Lung (tissue), 12 donors: Measurements from ENCODE around the gene CDH4. TPM values are rescaled to one million over a fixed set of nuclear protein-coding genes. Genes with fewer than 3 reads are reported as not detected.

Experiments used
- ATAC-seq: fragments of 200-7000 bp; cut with Tn5 transposase; one replicate; pipeline ENCODE4 v1.9.1; 2020; ENCODE audit warnings: moderate number of reproducible peaks; ENCODE audit not compliant: insufficient read depth, low FRiP score
- DNase-seq, 3 donors: peaks; one replicate each; pipeline ENCODE4 v3.0.0-alpha.2; 2013 to 2017
- H3K27ac ChIP-seq, 2 donors: one replicate each; pipeline ENCODE4 v1.5.1; 2013; ENCODE audit warnings: mild to moderate bottlenecking in 2 of 2, moderate library complexity in 2 of 2, control low read depth in 1 of 2, inconsistent platforms in 1 of 2, low read depth in 1 of 2, low read length in 1 of 2
- H3K27me3 ChIP-seq, 3 donors: one replicate each; pipeline ENCODE4 v1.5.1; 2013; ENCODE audit warnings: low read length in 2 of 3; ENCODE audit not compliant: control insufficient read depth in 3 of 3, insufficient read depth in 3 of 3
- H3K36me3 ChIP-seq, 4 donors: one replicate each; pipeline ENCODE4 v1.5.1; 2013; ENCODE audit warnings: low read length in 4 of 4, mild to moderate bottlenecking in 1 of 4, moderate library complexity in 1 of 4; ENCODE audit not compliant: control insufficient read depth in 4 of 4, insufficient read depth in 4 of 4
- H3K4me1 ChIP-seq, 5 donors: one replicate each; pipeline ENCODE4 v1.5.1; 2013; ENCODE audit warnings: low read length in 5 of 5, mild to moderate bottlenecking in 2 of 5, moderate library complexity in 1 of 5; ENCODE audit not compliant: control insufficient read depth in 5 of 5, insufficient read depth in 5 of 5
- H3K4me3 ChIP-seq: one replicate; pipeline ENCODE4 v1.5.1; 2013; ENCODE audit warnings: mild to moderate bottlenecking, control low read depth, moderate library complexity
- H3K9ac ChIP-seq, 2 donors: one replicate each; pipeline ENCODE4 v1.5.1; 2013; ENCODE audit warnings: low read length in 2 of 2, control low read depth in 1 of 2; ENCODE audit not compliant: insufficient read depth in 1 of 2
- H3K9me3 ChIP-seq, 4 donors: one replicate each; pipeline ENCODE4 v1.5.1; 2013; ENCODE audit warnings: low read length in 3 of 4, mild to moderate bottlenecking in 1 of 4, moderate library complexity in 1 of 4; ENCODE audit not compliant: control insufficient read depth in 4 of 4, insufficient read depth in 3 of 4
- CTCF ChIP-seq: IDR thresholded peaks from 2 replicates; pipeline ENCODE4 v1.5.1; 2012; ENCODE audit warnings: mild to moderate bottlenecking; ENCODE audit errors: control extremely low read depth, extremely low read depth
- WGBS, 2 donors: extraction: QIAGEN DNeasy Blood & Tissue Kit; methylation state at CpG; one replicate each; pipeline ENCODE4 v1.1.7; 2013; 5-methylcytosine and 5-hydroxymethylcytosine counted together
- polyA plus RNA-seq, 2 donors: library from polyadenylated mRNA; stranded (reverse); fragments of 200-250 nt; gene quantifications; one replicate each; pipeline ENCODE4 v1.2.1, GENCODE V29; 2013
- total RNA-seq, 2 donors: library from RNA; depleted of rRNA in 1 of 2; stranded (reverse); fragments of >200 nt in 1 of 2; gene quantifications; one replicate each; pipeline ENCODE4 v1.2.1, GENCODE V29; 2014 to 2021
- donor health status: control.
- donor health status: control.
- donor health status: Bipolar disorder and iron deficiency.
- donor health status: healthy.
- donor health status: DM: yes; HTN: yes; CAD: no.

Gene CDH4
- total and polyA plus RNA-seq, 4 donors: 0.10 to 2.1 (median 0.34) TPM

DNA sequence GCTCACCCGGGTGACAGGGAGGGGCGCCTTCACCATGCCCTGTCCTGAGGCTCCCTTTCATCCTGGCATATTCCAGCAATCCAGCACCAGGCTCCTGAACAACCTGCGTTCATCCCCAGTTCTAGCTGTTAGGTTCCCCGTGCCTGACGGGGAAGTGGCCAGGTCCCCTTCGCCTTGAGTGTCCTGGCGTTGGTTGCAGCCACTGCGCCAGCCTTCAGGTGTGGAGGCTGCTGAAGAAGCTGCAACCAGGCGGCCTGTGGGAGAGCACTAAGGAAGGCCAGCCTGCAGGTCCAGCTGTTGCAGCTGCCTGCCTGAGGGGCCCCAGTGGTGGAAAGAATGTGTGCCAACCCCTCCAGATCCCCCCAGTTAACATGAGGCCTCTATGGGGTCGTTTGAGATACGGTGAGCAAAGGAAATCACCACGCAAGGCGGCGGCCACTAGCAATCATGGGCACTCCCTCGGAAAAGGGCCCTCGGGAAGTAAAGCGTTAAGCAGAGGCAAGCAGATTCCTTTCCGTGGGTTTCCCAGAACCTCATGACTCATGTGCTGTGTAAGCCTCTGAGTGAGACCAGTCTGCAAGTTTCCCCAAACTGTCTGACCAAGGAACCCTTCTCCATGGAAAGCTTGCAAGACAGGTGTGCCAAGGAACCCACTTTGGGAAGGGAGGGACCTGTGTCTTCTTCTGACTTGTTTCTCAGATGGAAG is 492.8 kb downstream of the CDH4 start:
- Histone ChIP-seq H3K4me3 (no peak overlapping the region), H3K27ac (no peak overlapping the region), H3K36me3 (no peaks in the 10 kb centered on the region), H3K9ac (no peak overlapping the region), H3K9me3 (peaks cover 0 to 10% (median 0%) of the 10 kb centered on the region in 4 donors), H3K4me1 (no peaks in the 10 kb centered on the region), H3K27me3 (no peaks in the 10 kb centered on the region)
- ATAC-seq: no peak
- no peak for DNase-seq
- 85 to 89% methylated on average over 18 of the region's 18 CpGs for WGBS, 2 donors
- no peak for TF ChIP-seq CTCF

- Histone ChIP-seq H3K4me3 (no peak overlapping the region), H3K9ac (no peak overlapping the region), H3K27ac (no peak overlapping the region), H3K27me3 (no peaks in the 10 kb centered on the region), H3K4me1 (no peaks in the 10 kb centered on the region), H3K36me3 (no peaks in the 10 kb centered on the region), H3K9me3 (peaks cover 0 to 10% (median 0%) of the 10 kb centered on the region in 4 donors)
- no peak for TF ChIP-seq CTCF
- 91 to 93% methylated on average over 19 to 20 of the region's 20 CpGs for WGBS, 2 donors
- DNase-seq: no peak
- no peak for ATAC-seq
Observed at GRCh38 chr20:61745397-61746146, 493.5 kb downstream of the CDH4 start.

- Histone ChIP-seq H3K4me3 (no peak overlapping the region), H3K27ac (no peak overlapping the region), H3K9ac (no peak overlapping the region), H3K4me1 (no peaks in the 10 kb centered on the region), H3K27me3 (no peaks in the 10 kb centered on the region), H3K9me3 (peaks cover 0 to 13% (median 0%) of the 10 kb centered on the region in 4 donors), H3K36me3 (no peaks in the 10 kb centered on the region)
- no peak for TF ChIP-seq CTCF
- no peak for ATAC-seq
- 92 to 94% methylated on average over 11 of the region's 11 CpGs for WGBS, 2 donors
- DNase-seq: no peak
Observed at GRCh38 chr20:61746147-61746646, 494.1 kb downstream of the CDH4 start.
